Pulmonary artery endothelial cell (primary cell): Measurements from ENCODE around the gene RAB31. TPM values are rescaled to one million over a fixed set of nuclear protein-coding genes. Genes with fewer than 3 reads are reported as not detected.

Source experiments
- DNase-seq: peaks from one replicate; pipeline ENCODE4 v3.0.0-alpha.2; 2011; ENCODE audit warnings: low read depth, low spot score
- total RNA-seq: library from RNA; depleted of rRNA; stranded (reverse); fragments of >200 nt; gene quantifications from 2 replicates; pipeline ENCODE4 v1.2.3, GENCODE V29; 2014

RAB31 gene
- total RNA-seq, 1 donor from 2014 or later: 32.7 TPM

DNA sequence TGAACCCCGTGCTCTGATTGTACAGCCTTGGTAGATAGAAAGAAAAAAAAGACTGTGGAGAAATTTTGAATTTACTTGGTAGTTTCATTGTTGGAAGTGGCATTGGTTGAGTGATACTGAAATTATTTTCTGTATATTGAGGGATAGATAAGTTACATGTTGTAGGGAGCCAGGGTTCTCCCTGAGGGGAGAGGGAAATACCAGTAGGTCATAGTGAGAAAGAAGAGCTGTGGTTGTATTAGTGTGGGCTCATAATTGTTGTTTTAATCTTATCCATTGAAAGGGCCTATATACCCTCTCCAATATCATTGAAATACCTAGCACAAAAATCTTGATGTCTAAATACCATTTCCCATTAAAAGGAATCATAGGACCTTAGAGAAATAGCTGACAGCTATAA, 16.9 kb upstream of the RAB31 start:
- DNase-seq: no peak

DNA sequence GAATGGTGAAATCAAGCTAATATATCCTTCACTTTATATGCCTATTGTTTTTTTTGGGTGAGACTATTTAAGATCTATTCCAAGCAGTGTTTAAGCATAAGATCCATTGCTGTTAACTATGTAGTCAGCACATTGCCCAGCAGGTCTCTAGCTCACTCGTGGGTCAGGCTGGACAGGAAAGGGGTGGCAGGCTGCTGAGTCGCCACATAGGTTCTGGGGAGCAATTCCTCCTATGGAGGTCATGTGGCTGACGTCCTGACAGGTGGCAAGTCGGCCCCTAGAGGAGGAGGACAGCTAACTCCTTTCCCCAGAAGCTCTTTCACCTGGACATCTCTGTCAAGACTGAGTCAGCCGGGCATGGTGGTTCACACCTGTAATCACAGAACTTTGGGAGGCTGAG, 13.9 kb upstream of the RAB31 start:
- DNase-seq: no peak

DNA sequence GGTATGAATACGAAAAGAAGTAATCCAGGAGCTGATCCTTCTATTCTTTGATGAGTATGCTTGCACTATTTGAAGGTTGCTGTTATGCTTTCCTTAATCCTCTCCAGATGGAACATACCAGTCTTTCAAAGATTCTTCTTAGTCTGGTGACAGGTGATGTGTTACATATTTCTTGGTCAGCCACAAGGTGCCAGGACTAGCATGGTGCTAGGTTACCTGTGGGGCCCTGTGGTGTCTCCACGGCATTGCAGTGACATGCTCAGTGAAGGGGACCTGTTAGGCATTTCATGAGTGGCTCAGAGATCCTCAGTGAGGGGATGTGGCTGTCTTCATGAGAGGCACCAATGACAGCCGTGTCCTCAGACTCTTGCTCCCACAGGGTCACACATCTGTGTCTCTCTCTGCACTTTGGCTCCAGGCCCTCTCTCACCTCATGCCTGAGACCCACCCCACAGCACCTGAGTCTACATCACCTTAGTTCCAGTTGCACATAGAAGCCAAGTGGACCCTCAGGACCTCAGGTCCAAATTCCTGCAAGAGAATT, 13.1 kb upstream of the RAB31 start:
- DNase-seq: no peak

DNA sequence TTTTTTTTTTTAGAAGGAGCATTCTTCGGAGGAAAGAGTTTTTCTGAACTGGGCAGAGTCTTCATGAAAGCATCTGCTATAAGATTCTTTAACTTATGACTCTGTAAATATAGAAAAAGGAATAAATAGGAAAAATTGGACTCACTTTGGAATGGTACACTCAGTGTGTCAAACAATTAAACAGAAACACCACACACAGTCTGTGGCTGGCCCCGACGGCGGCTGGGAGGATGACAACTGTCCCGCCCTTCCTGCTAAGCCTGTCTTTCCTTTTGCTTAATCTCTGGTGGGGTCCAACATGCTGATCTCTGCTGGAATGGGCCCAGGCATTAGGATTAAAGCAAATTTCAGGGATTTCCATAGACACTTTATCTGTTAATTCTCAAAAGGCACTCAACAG, 12.5 kb upstream of the RAB31 start:
- DNase-seq: no peak

DNA sequence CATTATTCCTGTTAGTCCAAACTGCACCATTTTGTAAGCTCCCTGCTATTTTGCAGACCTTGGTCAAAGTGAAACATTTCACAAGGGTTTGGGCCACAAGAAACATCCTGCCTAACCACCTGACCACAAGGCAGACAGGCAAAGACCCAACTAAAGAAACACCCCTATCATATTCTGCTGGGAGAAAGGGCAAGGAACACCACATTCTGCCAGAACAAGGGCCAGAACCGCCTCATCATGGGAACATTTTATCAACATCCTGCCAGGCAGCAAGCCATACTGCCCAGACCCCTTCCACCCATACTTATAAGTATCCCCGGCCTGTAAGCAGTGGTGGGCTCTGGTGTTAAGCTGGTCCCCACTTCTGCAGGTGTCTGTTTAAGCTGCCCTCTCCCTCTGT, 12.0 kb upstream of the RAB31 start:
- no peak for DNase-seq

DNA sequence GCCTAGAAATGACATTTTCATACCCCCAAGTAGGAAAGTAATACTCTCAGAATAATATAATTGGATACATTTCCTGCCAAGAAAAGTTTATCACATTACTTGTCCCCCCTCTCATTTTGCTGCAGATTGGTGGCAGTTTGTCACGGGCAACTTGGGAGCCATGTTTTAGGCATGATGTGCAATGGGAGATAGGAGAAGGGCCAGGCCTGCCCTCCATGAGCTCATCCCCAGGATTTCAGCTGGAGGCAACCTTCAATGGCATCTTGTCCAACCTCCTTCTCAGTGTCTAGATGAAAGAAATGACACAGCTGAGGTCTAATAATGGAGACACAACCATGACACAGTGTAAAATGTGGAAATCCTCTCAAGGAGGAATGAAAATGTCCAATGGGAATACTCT, 11.4 kb upstream of the RAB31 start:
- DNase-seq: no peak

DNA sequence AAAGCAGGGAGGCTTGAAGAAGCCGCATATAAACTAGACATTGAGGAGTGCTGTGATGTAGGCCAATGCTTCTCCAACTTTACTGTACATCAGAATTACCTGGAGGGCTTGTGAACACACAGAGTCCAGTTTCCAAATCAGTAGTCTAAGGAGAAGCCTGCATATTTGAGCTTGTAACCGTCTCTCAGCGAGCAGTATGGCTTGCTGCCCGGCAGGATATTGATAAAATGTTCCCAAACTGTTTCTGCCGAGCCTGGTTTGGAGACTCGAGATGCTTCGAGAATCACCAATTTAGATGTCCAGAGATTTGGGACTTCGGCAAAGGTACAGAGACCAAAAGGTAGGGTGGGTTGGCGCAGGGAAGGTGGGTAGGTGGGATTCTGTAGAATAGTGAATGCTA, 11.0 kb upstream of the RAB31 start:
- DNase-seq: no peak

DNA sequence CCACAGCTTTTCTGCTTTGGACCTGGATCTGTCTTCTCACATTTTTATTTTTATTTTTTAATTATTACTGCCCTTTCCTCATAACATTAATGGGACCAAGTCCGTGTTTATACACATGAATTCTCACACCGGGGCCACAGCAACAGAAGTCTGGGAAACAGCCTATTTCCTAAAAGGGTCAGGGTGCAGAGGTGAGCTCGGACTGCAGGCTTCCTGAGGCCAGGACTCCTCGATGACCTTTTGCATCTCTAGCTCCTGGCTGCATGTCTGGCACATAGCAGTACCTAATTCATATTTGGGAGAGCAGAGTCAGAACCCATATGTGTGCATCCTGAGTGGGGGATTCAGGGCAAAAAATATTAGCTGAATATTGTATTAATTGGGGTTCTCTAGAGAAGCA, 9.6 kb upstream of the RAB31 start:
- DNase-seq: no peak

DNA sequence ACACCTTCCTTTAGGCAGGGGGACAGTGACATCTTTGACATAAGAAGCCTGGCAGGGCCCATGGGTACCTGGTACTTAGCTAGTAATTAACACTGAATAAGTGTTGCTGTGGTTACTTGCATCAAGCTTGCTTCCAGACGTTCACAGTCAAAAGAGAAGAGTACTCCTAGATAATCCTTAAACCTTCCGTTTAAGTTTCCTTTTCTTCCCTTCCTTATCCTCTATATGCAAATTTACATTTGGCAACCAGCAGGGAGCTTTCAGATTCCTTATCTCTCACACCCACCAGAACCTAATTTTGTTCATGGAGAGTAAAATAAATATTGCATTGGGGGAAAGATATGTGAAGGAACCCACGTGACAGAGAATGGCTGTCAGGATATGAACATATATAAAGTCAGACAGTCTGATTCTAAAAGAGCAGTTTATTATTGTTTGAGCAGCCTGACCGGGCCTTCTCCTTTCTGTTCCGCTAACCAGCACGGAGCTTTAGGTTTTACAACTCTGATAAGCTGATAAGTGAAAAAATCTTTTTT, 7.8 kb upstream of the RAB31 start:
- no peak for DNase-seq

DNA sequence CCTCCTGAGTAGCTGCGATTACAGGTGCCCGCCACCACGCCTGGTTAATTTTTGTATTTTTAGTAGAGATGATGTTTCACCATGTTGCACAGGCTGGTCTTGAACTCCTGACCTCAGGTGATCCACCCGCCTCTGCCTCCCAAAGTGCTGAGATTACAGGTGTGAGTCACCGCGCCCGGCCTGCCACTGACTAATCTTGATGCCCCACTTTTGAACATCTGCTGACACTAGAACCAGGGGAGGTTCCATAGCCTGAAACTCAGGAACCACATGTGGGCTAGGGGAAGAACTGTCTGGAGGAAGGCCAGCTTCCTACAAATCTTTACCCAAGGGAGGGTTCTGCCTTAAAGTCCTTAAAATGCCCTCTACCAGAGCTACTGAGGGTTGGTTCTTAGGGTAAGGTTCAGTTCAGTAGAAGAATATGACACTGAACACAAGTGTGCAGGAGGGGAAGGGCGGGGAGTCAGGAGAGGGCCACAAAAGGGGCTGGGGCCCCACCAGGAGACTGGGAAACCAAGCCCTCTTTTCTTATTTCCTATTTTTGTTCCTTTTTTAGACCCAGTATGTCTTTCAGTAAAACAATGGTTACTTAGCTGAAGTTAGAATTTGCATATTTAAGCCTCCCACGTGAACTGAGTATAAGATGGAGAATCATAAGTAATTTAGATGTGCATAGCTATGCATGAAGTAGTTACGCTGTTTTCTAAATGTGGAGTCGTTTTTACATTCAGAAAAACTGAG, 6.3 kb upstream of the RAB31 start:
- DNase-seq: no peak

DNA sequence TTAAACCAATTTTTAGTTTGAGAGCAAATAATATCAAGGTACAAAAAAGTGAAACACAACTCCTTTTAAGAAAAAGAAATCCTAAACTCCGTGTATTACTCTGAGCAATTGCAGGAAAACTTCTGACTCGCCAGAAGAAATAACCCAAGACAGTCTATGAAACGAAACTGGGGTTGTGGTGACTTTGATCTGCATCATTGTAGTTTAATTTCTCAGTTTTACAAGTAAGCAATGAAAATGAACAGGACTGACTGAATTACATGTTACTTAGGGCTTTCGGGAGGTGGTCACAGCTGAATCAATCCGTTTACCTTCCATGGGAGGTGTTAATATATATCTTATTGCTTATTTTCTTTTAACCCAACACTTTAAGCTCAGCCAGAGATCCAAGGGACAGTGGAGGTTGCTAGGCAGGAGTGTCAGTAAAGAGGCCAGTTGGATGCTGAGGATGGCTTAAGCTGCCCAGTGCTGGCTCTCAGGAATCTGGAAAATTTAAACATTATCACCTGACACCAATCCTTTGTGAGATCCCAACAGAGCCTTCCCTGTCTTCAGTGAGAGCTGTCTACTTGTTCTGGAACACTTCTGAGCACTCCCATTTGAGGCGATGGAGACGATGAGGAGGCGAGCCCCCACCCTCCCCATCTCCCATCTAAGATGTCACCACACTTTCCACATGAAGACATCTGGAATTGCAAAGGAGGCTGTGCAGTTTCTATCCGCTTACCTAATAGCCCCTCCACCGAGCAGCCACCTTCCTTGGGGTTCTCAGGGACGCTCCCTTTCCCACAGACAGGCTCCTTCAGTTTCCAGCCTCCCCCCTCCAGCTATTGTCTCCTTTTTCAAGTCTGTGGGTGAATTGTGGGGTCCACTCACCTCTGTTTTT, 3.6 kb upstream of the RAB31 start:
- no peak for DNase-seq

DNA sequence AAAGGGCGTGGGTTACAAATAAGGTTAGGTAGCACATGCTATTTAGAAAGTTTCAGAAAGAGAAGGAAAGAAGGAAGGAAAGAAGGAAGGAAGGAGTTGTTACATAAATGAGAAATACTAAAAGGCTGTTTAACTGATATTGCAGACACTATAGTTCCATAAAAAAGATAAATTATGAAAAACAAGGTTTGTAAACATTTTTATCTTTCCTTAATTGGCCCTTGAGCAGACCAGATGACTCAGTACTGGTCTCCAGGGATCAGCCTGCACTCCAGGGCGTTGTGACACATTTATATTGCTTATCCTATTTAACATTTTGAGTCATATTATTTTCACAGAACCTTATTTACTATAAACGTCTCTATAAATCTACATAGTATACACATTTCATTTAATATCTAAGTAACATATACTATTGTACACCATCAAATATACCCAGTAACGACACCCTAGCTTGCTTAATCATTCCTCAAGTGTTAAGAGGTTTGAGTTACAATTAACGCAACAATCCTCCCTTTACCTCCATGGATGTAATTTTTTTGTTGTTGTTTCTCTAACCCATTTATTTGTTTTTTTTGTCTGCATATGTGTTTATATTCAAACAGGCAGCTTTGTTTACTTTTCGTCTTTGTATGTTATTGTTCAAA, 2.8 kb upstream of the RAB31 start:
- no peak for DNase-seq

DNA sequence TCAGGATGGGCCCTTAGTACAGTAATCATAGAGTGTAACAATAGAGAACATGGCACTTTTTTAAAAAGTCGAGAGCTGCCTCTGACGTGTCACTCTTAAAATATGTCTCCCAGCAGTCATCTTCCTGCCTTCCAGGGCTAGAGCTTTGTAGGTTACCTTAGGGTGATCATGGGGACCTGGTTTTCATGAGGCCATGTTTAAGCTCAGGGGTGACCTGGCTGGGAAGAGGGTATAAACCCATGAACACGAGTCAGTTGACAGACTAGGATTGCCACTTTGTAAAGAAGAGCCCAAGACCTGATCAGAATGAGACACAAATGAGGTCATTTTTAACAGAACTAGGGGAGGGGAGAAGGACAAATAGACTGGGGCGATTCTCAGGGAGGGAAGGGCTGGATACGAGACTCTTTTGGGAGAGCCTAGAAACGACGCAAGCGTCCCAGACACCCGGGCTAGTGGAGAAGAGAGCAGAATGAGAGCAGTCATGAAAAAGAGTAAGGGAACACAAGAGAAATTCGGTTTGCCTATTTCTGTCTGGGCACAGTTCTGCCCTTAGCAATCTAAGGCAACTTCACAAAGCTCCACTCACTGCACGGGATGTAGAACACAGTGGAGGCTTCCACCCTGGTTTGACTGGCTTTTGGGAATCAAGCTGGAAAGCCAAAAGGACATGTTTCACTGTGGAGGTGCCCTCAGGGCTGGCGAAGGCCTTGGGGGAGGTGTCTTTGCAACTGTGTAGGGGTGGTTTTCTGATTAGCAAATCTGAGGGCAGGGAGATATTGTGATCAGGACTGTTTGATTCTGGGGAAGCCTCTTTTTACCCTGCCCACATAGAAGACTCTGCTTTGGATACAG, 1.8 kb upstream of the RAB31 start:
- DNase-seq: no peak

DNA sequence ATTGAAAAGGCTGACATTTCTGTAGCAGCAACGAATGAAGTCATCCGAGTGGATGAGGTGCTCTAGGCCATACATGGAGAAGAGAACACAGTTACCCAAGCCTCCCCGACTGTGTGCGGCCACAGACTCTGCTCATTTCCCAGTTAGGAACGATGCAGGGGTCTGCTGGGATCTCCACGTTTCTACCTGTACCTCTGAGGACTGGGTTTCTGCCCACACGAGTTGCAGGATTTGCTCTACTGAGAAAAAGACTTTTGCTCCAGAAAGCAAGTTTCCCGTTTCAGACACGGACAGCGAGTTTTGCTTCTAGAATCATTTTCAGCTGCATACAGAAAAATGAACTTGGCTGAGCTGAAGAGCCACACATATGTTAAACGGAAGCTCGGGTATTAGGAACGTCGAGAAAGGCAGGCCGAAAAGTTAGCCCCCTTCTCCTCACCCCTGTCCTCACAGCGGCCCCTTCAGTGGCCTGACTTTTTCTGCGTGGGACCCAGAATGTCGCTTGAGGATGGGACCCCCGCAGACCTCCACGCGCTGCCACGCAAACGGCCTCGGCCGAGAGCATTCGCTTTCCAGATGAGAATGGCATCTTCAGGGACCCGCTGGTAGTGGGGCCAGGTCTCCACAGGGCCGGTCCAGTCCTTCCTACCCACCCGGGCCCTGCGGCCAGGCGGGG, 582 bp upstream of the RAB31 start:
- no peak for DNase-seq

DNA sequence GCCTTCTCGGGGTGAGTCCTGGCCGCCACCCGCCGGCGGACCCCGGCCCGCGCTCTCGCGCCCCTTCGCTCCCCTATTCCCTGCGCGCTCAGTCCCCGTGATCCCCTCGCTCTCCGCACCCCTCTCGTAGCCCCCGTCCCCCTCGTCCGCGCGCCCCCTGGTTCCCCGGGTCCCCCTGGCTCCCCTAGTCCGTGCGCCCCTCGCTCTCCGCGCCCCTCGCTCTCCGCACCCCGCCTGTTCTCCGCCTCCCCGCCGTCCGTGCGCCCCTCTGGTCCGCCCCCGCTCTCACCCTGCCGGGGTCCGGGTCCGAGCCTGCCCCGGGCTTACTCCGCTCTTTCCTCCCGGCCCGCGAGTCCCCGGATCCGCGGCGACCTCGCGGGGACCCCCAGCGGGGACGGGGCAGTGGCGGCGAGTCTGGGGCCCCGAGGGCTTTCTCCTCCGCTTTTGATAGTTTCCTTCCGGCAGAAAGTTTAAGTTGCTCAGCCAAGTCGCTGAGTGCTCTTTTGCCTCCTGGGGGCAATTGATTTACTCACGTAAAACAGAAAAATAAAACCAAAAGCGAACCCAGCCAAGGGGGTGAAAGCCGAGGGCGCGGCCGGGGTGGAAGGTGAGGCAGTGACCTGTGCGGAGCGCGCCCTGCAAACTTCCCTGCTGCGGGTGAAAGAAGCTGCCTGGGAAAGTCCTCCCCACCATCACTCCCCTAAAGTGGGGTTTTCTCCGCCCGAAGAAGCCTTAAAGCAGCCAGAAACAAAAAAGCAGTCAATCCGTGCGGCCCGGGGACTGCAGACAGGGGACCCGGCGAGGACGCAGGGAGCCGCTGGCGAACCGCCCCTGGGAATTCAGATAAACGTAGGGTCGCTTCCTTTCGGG, 568 bp downstream of the RAB31 start:
- no peak for DNase-seq

DNA sequence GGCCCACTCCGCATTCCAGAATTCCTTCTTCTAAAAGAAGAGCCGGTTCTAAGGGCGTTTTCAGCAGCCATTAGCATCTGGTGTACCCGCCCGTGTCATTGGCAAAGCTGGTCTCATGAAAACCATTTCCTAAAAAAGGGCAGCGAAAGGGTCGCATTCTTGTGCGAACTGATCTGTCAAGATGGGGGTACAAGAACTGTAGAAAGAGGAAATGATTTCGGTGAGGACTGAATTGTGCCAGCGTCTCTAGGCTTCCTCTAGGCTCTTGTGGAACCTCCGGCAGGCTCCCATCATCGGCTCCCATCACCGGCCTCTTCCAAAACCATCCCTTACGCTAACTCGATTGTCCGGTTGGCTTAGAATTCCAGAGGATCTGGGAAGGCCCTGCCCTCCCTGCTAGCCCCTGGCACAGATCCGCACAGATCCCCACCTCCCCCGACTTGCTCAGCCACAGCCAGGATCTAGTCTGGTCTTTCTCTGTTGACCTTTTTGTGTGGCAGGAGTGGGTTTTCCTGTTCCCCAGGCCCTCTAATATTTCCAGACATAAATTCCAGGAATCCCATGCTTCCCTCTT, 1.3 kb downstream of the RAB31 start:
- DNase-seq: no peak

DNA sequence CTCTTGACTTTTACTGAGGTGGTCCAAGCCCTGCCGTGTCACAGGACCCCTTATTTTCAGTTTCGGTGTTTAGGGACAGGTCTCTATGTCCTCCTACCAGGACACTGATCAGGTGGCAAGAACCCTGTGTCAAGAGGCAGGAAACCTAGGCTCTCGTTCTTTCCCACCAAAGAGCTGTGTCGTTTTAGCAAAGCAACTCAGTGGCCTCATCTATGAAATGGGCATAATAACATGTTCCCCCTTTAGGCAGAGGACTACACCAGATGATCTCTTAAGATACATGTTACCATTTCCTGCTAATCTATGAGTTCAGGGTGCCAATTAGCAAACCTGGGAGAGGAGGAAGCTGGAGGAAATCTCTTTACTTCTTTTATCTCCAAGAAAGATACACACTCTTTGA, 1.9 kb downstream of the RAB31 start:
- DNase-seq: no peak

DNA sequence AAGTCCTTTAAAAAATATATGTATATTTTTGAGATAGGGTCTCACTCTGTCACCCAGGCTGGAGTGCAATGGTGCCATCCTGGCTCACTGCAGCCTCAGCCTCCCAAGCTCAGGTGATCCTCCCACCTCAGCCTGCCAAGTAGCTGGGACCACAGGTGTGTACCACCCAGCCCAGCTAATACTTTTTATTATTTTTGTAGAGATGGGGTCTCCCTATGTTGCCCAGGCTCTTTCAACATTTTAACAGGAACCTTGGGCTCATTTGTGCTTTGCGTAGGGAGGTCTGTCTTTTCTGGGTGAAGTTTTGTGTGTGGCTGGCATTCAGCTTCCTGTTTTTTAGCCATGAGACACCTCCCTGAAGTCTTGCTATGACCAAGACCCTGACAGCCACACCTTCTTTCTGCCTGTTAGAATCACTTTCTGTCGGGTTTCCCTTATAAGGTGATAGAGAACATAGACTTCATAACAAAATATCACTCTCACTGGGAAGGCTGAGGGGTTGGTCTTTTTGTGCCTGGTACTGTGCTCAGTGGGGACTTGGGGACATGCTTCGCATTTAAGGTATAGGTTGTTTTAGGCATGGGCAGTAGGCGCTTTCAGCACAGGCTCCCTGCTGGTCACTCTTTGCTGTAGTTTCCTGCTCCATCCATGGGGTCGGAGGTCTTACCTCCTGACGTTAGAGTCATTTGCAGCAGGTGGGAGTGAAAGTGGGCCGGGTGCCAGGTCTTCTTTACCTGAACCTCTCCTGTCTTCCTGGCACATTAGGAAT, 3.4 kb downstream of the RAB31 start:
- DNase-seq: no peak
